RPMI7951 (cell line): ENCODE results near the gene ALOX12B. TPM values are rescaled to one million over a fixed set of nuclear protein-coding genes. Genes with fewer than 3 reads are reported as not detected.
"Not testable (repeated sequence)": the region's sequence is repeated elsewhere in the genome, so short reads cannot be mapped to it uniquely, and the experiment has no call there.

ENCODE experiments used
- DNase-seq: peaks from one replicate; pipeline ENCODE4 v3.0.0-alpha.2; 2012; ENCODE audit warnings: low read depth
- total RNA-seq: library from RNA; depleted of rRNA; stranded (reverse); fragments of >200 nt; shearing (Covaris generic); gene quantifications from 2 replicates; pipeline ENCODE4 v1.2.3, GENCODE V29; 2014

ALOX12B gene
- total RNA-seq, 1 experiment from 2014 or later: not detected

- DNase-seq: no peak
Observed at GRCh38 chr17:8064561-8065019, 22.9 kb downstream of the ALOX12B start.

- DNase-seq: no peak
Observed at GRCh38 chr17:8063761-8064534, 23.6 kb downstream of the ALOX12B start.

- DNase-seq: no peak
Observed at GRCh38 chr17:8062807-8063483, 24.6 kb downstream of the ALOX12B start.

DNA sequence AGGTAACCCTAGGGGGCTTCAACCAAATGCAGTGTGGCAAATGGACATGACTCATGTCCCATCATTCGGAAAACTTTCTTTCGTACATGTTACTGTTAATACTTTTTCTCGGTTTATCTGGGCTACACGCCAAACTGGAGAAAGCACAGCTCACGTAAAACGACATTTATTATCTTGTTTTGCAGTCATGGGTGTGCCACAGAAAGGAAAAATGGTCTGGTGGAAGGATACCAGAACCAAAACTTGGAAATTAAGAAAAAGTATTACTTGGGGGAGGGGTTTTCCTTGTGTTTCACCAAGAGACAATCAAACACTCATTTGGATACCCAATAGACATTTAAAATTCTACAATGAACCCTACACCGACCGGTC lies 25.1 kb downstream of the ALOX12B start:
- DNase-seq: peak; percentile 15

GRCh38 chr17:8061851-8062250 lies 25.7 kb downstream of the ALOX12B start:
- not testable (repeated sequence) for DNase-seq

GRCh38 chr17:8060274-8060673 lies 27.2 kb downstream of the ALOX12B start:
- DNase-seq: peak; percentile 61

DNA sequence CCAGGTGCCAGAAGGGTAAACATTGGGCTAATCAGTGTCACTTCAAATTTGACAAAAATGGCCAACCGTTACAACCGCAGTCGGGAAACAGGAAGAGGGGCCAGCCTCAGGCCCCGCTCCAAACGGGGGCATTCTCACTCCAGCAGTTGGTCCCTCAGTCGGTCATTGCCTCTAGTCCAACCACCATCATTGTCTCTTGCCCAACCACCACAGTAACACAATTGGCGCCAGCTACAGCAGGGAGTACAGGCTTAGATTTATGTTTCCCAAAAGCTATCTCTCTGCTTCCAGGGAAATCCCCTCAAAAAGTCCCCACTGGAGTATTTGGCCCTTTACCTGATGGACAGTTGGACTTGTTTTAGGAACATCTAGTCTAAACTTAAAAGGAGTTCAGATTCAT lies 28.4 kb downstream of the ALOX12B start:
- DNase-seq: no peak

DNA sequence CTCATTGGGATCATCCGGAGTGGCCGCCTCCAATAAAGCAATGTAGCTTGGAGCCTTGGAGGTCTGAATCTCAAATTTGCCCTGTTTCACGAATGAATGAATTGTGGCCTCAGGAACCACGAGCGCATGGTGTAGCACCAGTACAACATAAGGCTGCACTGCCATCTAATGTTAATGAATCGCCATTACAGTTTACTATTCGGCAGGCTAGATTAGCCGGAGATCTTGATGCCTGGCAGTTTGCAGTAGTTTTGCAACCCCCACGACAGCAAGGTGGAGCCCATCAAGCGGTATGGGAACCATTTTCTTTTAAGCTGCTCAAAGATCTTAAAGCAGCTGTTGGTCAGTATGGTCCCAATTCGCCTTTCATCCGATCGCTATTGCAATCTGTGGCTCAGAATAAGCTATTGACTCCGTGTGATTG lies 29.8 kb downstream of the ALOX12B start:
- peak; percentile 73 for DNase-seq

DNA sequence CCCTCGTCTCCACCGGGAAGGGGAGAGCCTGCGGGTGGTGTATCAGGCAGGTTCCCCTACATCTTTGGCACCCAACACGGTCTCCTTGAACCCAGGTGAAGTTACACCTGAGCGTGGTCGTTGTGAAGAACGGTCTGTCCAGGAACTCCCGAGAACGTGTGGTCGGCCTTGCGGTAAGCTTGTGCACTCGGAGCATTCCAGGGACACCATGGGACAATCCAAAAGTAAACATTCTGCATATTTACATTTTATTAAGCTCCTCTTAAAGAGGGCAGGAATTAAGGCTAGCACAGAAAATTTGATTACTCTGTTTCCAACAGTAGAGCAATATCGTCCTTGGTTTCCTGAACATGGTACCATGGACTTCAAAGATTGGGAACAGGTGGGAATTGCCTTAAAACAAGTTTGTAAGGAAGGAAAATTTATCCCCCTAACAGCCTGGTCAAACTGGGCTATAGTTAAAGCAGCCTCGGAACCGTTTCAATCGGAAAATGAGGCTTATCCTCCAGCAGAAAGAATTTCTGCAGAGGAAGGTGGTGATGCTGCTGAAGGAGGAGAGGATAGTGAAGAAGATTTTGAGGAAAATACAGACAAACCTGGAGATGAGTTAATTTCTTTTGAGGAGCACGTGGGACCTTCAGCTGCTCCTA lies 30.4 kb downstream of the ALOX12B start:
- no peak for DNase-seq

DNA sequence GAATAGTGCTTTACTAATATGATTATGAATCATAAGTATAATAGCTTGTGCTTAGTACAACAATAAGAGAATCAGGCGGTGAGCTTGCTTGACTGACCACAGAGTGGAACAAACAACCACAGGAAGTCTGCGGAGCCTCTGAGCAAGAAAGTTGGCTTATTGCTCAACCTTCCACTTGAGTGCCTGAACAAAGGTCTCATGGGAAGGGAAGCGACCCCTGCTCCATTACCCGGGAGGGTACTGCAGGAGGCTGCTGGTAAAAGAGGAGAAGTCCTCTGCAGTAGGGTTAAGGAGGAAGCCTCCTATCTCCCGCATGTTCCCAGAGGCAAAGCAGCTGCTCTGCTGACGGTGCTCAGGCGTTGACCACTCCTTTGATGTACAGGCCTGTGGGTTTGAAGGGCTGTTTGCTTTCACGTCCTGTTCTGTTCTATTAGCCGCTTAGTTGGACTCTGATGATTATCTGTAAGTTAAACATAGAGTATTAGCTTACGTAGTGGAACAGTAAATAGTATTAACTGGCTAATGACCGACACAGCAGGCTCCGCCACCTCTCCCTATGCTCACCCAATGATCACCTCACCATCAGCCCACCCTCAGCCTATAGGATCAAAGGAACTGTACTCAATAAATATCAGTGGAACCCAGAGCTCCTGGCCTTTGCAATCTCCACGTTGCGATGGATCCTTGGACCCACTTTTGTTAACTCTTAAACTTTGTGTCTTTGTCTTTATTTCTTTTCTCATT lies 31.1 kb downstream of the ALOX12B start:
- DNase-seq: peak; percentile 29

GRCh38 chr17:8055851-8056231 lies 31.7 kb downstream of the ALOX12B start:
- no peak for DNase-seq

- no peak for DNase-seq
Observed at GRCh38 chr17:8053600-8053999, 33.9 kb downstream of the ALOX12B start.

GRCh38 chr17:8052256-8053252 lies 35.0 kb downstream of the ALOX12B start:
- no peak for DNase-seq

DNA sequence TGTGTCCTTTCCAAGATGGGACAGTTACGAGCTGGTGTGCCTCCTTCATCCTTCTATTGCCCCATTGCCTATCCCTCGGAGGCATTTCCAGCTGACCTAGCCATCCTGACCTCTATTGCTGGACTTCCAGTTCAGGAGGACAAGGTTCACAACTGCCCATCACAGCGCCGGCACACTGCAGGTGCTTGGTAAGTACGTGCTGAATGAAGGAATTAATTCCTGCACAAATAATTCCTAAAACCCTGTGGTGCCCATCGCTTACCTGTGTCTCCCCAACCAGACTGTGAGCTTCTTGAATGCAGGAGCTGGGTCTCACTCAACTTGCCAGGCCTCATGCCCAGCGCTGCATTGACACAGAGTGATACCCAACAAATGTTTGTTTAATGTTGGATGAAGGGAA lies 35.7 kb downstream of the ALOX12B start:
- DNase-seq: no peak

DNA sequence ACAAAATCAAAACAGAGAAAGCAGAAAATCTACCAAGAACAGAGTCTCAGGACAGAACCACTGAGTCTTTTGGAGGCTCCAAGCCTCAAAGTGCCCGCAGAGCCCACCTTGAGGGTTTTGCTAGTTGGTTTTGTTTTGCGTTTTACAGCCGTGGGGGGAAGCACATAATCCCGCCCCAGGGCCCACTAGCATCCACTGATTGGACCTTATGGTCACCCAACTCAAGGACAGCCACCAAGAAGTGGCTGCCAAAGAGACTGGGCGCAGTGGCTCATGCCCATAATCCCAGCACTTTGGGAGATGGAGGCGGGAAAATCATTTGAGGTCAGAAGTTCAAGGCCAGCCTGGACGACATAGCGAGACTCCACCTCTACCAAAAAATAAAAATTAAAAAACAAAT lies 38.8 kb downstream of the ALOX12B start:
- DNase-seq: no peak

DNA sequence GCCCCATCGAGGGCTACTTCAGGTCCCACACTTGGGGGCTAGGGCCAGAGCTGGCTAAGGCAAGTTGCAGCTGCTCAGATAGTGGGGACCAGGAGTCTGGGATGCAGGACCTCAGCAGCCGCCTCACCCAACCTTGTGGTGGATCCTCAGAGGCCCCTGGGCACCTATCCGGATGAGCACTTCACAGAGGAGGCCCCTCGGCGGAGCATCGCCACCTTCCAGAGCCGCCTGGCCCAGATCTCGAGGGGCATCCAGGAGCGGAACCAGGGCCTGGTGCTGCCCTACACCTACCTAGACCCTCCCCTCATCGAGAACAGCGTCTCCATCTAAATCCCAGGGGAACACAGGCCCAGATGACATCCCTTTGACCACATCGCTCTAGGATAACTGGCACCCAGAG lies 39.3 kb downstream of the ALOX12B start:
- DNase-seq: no peak

- no peak for DNase-seq
Observed at GRCh38 chr17:8047769-8048110, 39.8 kb downstream of the ALOX12B start.

DNA sequence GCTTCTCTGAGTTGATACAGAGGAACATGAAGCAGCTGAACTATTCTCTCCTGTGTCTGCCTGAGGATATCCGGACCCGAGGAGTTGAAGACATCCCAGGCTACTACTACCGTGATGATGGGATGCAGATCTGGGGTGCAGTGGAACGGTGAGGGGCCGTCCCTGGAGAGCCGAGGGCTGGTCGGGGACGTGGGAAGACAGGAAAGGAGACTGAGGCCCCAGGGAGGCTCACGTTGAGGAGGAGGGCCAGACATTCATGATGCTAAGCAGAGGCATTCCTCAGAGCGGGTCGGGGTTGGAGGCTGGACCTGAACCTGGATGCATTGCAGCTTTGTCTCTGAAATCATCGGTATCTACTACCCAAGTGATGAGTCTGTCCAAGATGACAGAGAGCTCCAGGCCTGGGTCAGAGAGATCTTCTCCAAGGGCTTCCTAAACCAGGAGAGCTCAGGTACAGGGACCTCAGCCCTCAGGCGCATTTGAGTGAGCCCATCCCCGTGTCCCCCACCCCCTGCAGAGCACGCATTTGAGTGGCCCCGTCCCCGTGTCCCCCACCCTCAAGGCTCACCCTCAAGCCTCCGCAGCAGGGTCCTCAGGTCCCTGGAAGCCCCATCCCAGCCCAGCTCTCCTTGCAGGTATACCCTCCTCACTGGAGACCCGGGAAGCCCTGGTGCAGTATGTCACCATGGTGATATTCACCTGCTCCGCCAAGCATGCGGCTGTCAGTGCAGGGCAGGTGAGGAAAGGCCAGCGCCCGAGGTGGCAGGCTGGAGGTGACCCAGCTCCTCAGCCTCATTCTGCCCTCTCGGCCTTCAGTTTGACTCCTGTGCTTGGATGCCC lies 40.4 kb downstream of the ALOX12B start:
- no peak for DNase-seq

DNA sequence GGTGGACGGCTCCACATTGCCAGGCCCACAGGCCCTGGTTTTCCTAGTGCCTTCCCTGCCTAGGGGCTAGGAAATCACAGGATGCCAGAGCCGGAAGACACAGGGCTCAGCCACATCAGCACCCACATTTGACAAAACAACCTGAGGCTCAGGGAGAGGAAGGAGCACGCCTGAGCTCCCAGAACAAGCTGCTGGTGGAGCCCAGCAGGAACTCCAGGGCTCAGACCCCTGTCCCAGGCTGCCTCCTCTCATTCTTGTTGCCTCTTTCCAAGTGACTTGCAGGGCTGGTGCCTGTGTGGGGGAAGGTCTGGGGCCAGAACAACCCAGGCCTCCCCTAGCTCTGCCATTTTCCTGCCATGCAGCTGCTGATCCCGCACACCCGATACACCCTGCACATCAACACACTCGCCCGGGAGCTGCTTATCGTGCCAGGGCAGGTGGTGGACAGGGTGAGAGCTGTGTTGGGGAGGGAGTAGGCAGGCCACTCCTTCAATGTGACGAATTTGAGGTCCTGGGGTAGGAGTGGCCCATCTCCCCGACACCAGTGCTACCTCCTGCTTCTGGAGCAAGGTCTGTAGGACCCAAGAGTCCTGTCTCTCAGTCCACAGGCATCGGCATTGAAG lies 41.1 kb downstream of the ALOX12B start:
- no peak for DNase-seq
